HepG2 (cell line): ENCODE measurements around the gene B3GALT6. TPM values are rescaled to one million over a fixed set of nuclear protein-coding genes. Genes with fewer than 3 reads are reported as not detected.

Source experiments
- ARID2 ChIP-seq: sonication (generic); formaldehyde crosslinking; IDR thresholded peaks from 2 replicates; pipeline ENCODE4 v1.8.1; 2022; ENCODE audit warnings: mild to moderate bottlenecking, missing genetic modification reagents, borderline replicate concordance
- BRF2 ChIP-seq: sonication (generic); formaldehyde crosslinking; IDR thresholded peaks from 2 replicates; pipeline ENCODE4 v1.8.1; 2022; ENCODE audit warnings: mild to moderate bottlenecking, missing genetic modification reagents
- E2F2 ChIP-seq: sonication (generic); formaldehyde crosslinking; IDR thresholded peaks from 2 replicates; pipeline ENCODE4 v1.4.0; 2020; ENCODE audit warnings: missing genetic modification reagents, borderline replicate concordance
- ELK4 ChIP-seq: sonication (generic); formaldehyde crosslinking; IDR thresholded peaks from 2 replicates; pipeline ENCODE4 v1.9.0; 2021; ENCODE audit warnings: missing genetic modification reagents, borderline replicate concordance
- MAFF ChIP-seq: IDR thresholded peaks from 2 replicates; pipeline ENCODE4 v1.6.1; 2011; ENCODE audit warnings: low read depth, low read length, improper control_type of control experiment
- NAIF1 ChIP-seq: sonication (generic); formaldehyde crosslinking; IDR thresholded peaks from 2 replicates; pipeline ENCODE4 v1.5.0; 2020; ENCODE audit warnings: mild to moderate bottlenecking, missing genetic modification reagents, borderline replicate concordance
- NFYB ChIP-seq: sonication (generic); formaldehyde crosslinking; IDR thresholded peaks from 2 replicates; pipeline ENCODE4 v1.4.0; 2020; ENCODE audit warnings: missing genetic modification reagents
- SAFB2 ChIP-seq: sonication (generic); formaldehyde crosslinking; IDR thresholded peaks from 2 replicates; pipeline ENCODE4 v1.5.1; 2020; ENCODE audit warnings: missing genetic modification reagents, low read depth, mild to moderate bottlenecking, borderline replicate concordance
- ZBTB14 ChIP-seq: sonication (generic); formaldehyde crosslinking; IDR thresholded peaks from 2 replicates; pipeline ENCODE4 v1.4.0; 2020; ENCODE audit warnings: missing genetic modification reagents
- ZNF260 ChIP-seq: sonication (generic); formaldehyde crosslinking; IDR thresholded peaks from 2 replicates; pipeline ENCODE4 v1.4.0; 2020; ENCODE audit warnings: missing genetic modification reagents, low read depth, mild to moderate bottlenecking, borderline replicate concordance
- ZNF407 ChIP-seq: sonication (generic); formaldehyde crosslinking; IDR thresholded peaks from one replicate; pipeline ENCODE4 v1.5.1; 2020; ENCODE audit warnings: mild to moderate bottlenecking, missing genetic modification reagents; ENCODE audit errors: not compliant biosample characterization
- ZNF749 ChIP-seq: sonication (generic); formaldehyde crosslinking; IDR thresholded peaks from 2 replicates; pipeline ENCODE4 v1.8.0; 2022; ENCODE audit warnings: mild to moderate bottlenecking, missing genetic modification reagents, moderate library complexity, borderline replicate concordance
- ZNF780A ChIP-seq: sonication (generic); formaldehyde crosslinking; IDR thresholded peaks from 2 replicates; pipeline ENCODE4 v1.8.0; 2022; ENCODE audit warnings: mild to moderate bottlenecking, missing genetic modification reagents, moderate library complexity
- ZSCAN12 ChIP-seq: sonication (generic); formaldehyde crosslinking; IDR thresholded peaks from 2 replicates; pipeline ENCODE4 v1.9.0; 2021; ENCODE audit warnings: mild to moderate bottlenecking, missing genetic modification reagents
- polyA plus RNA-seq, 8 experiments: library from polyadenylated mRNA; depleted of rRNA in 3 of 8; stranded (reverse) in 7 of 8; unstranded in 1 of 8; fragments of >200 nt; fragmentation: Illumina TruSeq in 4 of 8; extraction: Trizol in 4 of 8; gene quantifications; 2 replicates each; pipeline versions ENCODE4 v1.2.1 to v1.2.3, GENCODE V29; 2011 to 2016; ENCODE audit warnings: low read depth in 4 of 8, missing spikeins in 1 of 8, mixed read lengths in 1 of 8; ENCODE audit not compliant: insufficient read depth in 1 of 8
- total RNA-seq, 5 experiments: library from RNA; depleted of rRNA; stranded (reverse); fragments of >200 nt; fragmentation: Illumina TruSeq; extraction: Trizol; gene quantifications; 2 replicates each; pipeline ENCODE4 v1.2.3, GENCODE V29; 2016; ENCODE audit warnings: low read depth in 1 of 5

The B3GALT6 gene
- total and polyA plus RNA-seq, 2 of the 13 experiments (the other 11 are each of a cell fraction or from before 2014, with no cell fraction given): 3.9 to 14.2 TPM

GRCh38 chr1:1231400-1232207 lies 433 bp upstream of the B3GALT6 start, which contains the start of gene SDF4 (continued):
- peak; percentile 45; the same call in 1 of the 2 replicates for TF ChIP-seq SAFB2
- no peak for TF ChIP-seq MAFF
- TF ChIP-seq ZNF780A (CRISPR knock-in tag): no peak
- TF ChIP-seq ZSCAN12: no peak
- no peak for TF ChIP-seq ARID2 (CRISPR knock-in tag)
- no peak; the same call in 1 of the 2 replicates for TF ChIP-seq NAIF1 (CRISPR knock-in tag)
- TF ChIP-seq ZNF749 (CRISPR knock-in tag): no peak
- no peak for TF ChIP-seq ZNF260 (CRISPR knock-in tag)
- peak; percentile 89 for TF ChIP-seq NFYB (CRISPR knock-in tag)
- 0 out of 2 replicates have a peak, but pooled peaks have one; percentile 39 for TF ChIP-seq BRF2 (CRISPR knock-in tag)
- TF ChIP-seq E2F2 (CRISPR knock-in tag): no peak
- no peak for TF ChIP-seq ELK4 (CRISPR knock-in tag)
- peak; percentile 52 for TF ChIP-seq ZNF407
- peak; percentile 73 for TF ChIP-seq ZBTB14 (CRISPR knock-in tag)
